C4-2B (cell line): Measurements from ENCODE around the gene CLEC2D.

Experiments used
- CTCF ChIP-seq: fragments of 450-650 bp; conservative IDR thresholded peaks from 2 replicates; pipeline ENCODE4 v1.5.1; 2017; ENCODE audit warnings: mild to moderate bottlenecking
- ZFX ChIP-seq: fragments of 450-650 bp; IDR thresholded peaks from 2 replicates; pipeline ENCODE4 v1.6.1; 2017

GRCh38 chr12:9699269-9699897, 29.9 kb downstream of the CLEC2D start:
- TF ChIP-seq CTCF (no peak), ZFX (no peak)
